HepG2 (cell line): ENCODE measurements around the gene RAB5A. TPM values are rescaled to one million over a fixed set of nuclear protein-coding genes. Genes with fewer than 3 reads are reported as not detected.

Source experiments
- ATAC-seq: fragments of 200-7000 bp; cut with Tn5 transposase; 3 replicates; pipeline ENCODE4 v1.9.1; 2020; ENCODE audit warnings: mild to moderate bottlenecking, moderate library complexity
- BruUV-seq: library from RNA; stranded (reverse); fragments of 400-500 nt; replicated peaks from 2 replicates; lab custom pipeline; 2021; lab: Mats Ljungman, UMichigan
- CTCF ChIA-PET: fragments of 300-600 bp; formaldehyde crosslinking; extraction: SDS; loops from one replicate; lab custom pipeline; 2021; ENCODE audit warnings: low total read pairs, inconsistent platforms, low intra/inter-chr PET ratio; lab: Yijun Ruan, JAX
- POLR2A ChIA-PET: fragments of 350-600 bp; sonication (Branson Sonifier 250); formaldehyde crosslinking; loops from one replicate; lab custom pipeline; 2020; ENCODE audit warnings: antibody characterized with exemption, inconsistent platforms; lab: Yijun Ruan, JAX
- DNase-seq: peaks from one replicate; pipeline ENCODE4 v3.0.0-alpha.2; 2015; ENCODE audit warnings: low spot score
- FAIRE-seq: peaks from 3 replicates; lab custom pipeline; 2011; peaks lifted over from hg19 to GRCh38; lab: Jason Lieb, UNC
- H2AFZ ChIP-seq: one replicate; pipeline ENCODE4 v1.6.1; 2011; ENCODE audit warnings: low read length, inconsistent platforms
- H3K27ac ChIP-seq: fragments of 300-600 bp; 3 replicates; pipeline ENCODE4 v1.8.0; 2011; ENCODE audit warnings: mixed run types, mild to moderate bottlenecking, mixed read lengths, low read length, inconsistent platforms; ENCODE audit not compliant: insufficient read depth; ENCODE audit errors: extremely low read length
- H3K27me3 ChIP-seq, 2 experiments: fragments of 200-600 bp in 1 of 2; 2 replicates in 1 of 2; 3 replicates in 1 of 2; pipeline versions ENCODE4 v1.6.0 to v1.8.0; 2011; ENCODE audit warnings: low read length in 2 of 2, mild to moderate bottlenecking in 2 of 2, moderate library complexity in 2 of 2, inconsistent platforms in 1 of 2; ENCODE audit not compliant: insufficient read depth in 2 of 2, control insufficient read depth in 1 of 2
- H3K36me3 ChIP-seq, 2 experiments: fragments of 200-600 bp in 1 of 2; replicated peaks in 1 of 2; 2 replicates in 1 of 2; 3 replicates in 1 of 2; pipeline versions ENCODE4 v1.5.1 to v1.8.0; 2011; ENCODE audit warnings: low read length in 2 of 2, inconsistent platforms in 1 of 2; ENCODE audit not compliant: insufficient read depth in 2 of 2, control insufficient read depth in 1 of 2
- H3K4me1 ChIP-seq: 2 replicates; pipeline ENCODE4 v1.5.1; 2012; ENCODE audit warnings: low read length, inconsistent platforms; ENCODE audit not compliant: insufficient read depth
- H3K4me2 ChIP-seq: 2 replicates; pipeline ENCODE4 v1.6.0; 2011; ENCODE audit warnings: low read depth, low read length, inconsistent platforms
- H3K4me3 ChIP-seq, 3 experiments: fragments of 200-600 bp in 1 of 3; sonication (generic), shearing (Covaris generic) in 1 of 3; replicated peaks in 1 of 3; 2 replicates each; pipeline ENCODE4 v1.5.1; 2011 to 2016; ENCODE audit warnings: low read length in 3 of 3, inconsistent platforms in 2 of 3, low read depth in 2 of 3, mild to moderate bottlenecking in 2 of 3, control low read depth in 1 of 3, mixed read lengths in 1 of 3; ENCODE audit not compliant: insufficient read depth in 1 of 3
- H3K79me2 ChIP-seq: one replicate; pipeline ENCODE4 v1.6.1; 2011; ENCODE audit warnings: low read length, inconsistent platforms; ENCODE audit not compliant: insufficient read depth
- H3K9ac ChIP-seq: 2 replicates; pipeline ENCODE4 v1.6.0; 2011; ENCODE audit warnings: mild to moderate bottlenecking, low read depth, low read length, inconsistent platforms; ENCODE audit not compliant: insufficient read depth
- H3K9me3 ChIP-seq: 2 replicates; pipeline ENCODE4 v1.5.1; 2012; ENCODE audit warnings: mild to moderate bottlenecking, low read length
- H4K20me1 ChIP-seq: 2 replicates; pipeline ENCODE4 v1.6.0; 2011; ENCODE audit warnings: inconsistent platforms, mild to moderate bottlenecking, low read length, moderate library complexity; ENCODE audit not compliant: insufficient read depth
- ATF7 ChIP-seq, 2 experiments: fragments of 450-650 bp in 1 of 2; sonication (generic) in 1 of 2; formaldehyde crosslinking in 1 of 2; IDR thresholded peaks; 2 replicates each; pipeline versions ENCODE4 v1.4.0 to v1.6.1; 2016 to 2020; ENCODE audit warnings: antibody characterized with exemption in 1 of 2, mild to moderate bottlenecking in 1 of 2, missing genetic modification reagents in 1 of 2
- ERF ChIP-seq: IDR thresholded peaks from 2 replicates; pipeline ENCODE4 v1.6.1; 2018; ENCODE audit warnings: missing biosample characterization, missing genetic modification reagents
- HNF4A ChIP-seq: sonication (generic); formaldehyde crosslinking; IDR thresholded peaks from 2 replicates; pipeline ENCODE4 v1.4.0; 2020; ENCODE audit warnings: missing genetic modification reagents
- IKZF4 ChIP-seq: sonication (generic); formaldehyde crosslinking; IDR thresholded peaks from 2 replicates; pipeline ENCODE4 v1.5.1; 2020; ENCODE audit warnings: borderline replicate concordance, mild to moderate bottlenecking, low read depth, missing genetic modification reagents; ENCODE audit errors: not compliant biosample characterization
- PLRG1 ChIP-seq: fragments of 450-650 bp; conservative IDR thresholded peaks from 2 replicates; pipeline ENCODE4 v1.6.1; 2016
- ZNF160 ChIP-seq: sonication (generic); formaldehyde crosslinking; IDR thresholded peaks from 2 replicates; pipeline ENCODE4 v1.8.0; 2022; ENCODE audit warnings: mild to moderate bottlenecking, inconsistent platforms, missing genetic modification reagents
- ZNF605 ChIP-seq: sonication (generic); formaldehyde crosslinking; IDR thresholded peaks from 2 replicates; pipeline ENCODE4 v1.8.0; 2022; ENCODE audit warnings: mild to moderate bottlenecking, missing genetic modification reagents
- ZNF841 ChIP-seq: sonication (generic); formaldehyde crosslinking; IDR thresholded peaks from 2 replicates; pipeline ENCODE4 v1.8.1; 2023; ENCODE audit warnings: missing genetic modification reagents, borderline replicate concordance
- WGBS: methylation state at CpG from one replicate; pipeline ENCODE4 v1.1.6; 2017; ENCODE audit warnings: low lambda C conversion rate; 5-methylcytosine and 5-hydroxymethylcytosine counted together
- in situ Hi-C: cut with HindIII; loops from 2 replicates; pipeline ENCODE4 v1.10.0; 2017; ENCODE audit warnings: low pct_unique_long_range_greater_than_20kb; ENCODE audit not compliant: extremely low pct_ligation_motif_present
- intact Hi-C: fragments of 100-400 bp; cut with micrococcal nuclease; formaldehyde crosslinking; loops from one replicate; pipeline ENCODE4 v1.10.0; 2022; ENCODE audit not compliant: unreplicated experiment
- polyA plus RNA-seq, 8 experiments: library from polyadenylated mRNA; depleted of rRNA in 3 of 8; stranded (reverse) in 7 of 8; unstranded in 1 of 8; fragments of >200 nt; fragmentation: Illumina TruSeq in 4 of 8; extraction: Trizol in 4 of 8; gene quantifications; 2 replicates each; pipeline versions ENCODE4 v1.2.1 to v1.2.3, GENCODE V29; 2011 to 2016; ENCODE audit warnings: low read depth in 4 of 8, missing spikeins in 1 of 8, mixed read lengths in 1 of 8; ENCODE audit not compliant: insufficient read depth in 1 of 8
- total RNA-seq, 5 experiments: library from RNA; depleted of rRNA; stranded (reverse); fragments of >200 nt; fragmentation: Illumina TruSeq; extraction: Trizol; gene quantifications; 2 replicates each; pipeline ENCODE4 v1.2.3, GENCODE V29; 2016; ENCODE audit warnings: low read depth in 1 of 5

RAB5A gene
- total and polyA plus RNA-seq, 2 of the 13 experiments (the other 11 are each of a cell fraction or from before 2014, with no cell fraction given) = 16.0 to 27.1 TPM

DNA sequence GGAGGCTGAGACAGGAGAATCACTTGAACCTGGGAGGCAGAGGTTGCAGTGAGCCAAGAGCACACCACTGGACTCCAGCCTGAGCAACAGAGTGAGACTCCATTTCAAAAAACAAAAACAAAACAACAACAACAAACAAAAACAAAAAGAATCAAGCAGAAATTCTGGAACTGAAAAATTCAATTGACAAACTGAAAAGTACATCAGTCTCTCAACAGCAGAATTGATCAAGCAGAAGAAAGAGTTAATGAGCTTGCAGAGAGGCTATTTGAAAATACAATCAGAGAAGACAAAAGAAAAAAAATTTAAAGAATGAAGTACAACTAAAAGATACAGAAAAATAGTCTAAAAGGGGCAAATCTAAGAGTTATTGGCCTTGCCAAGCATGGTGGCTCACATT is 35.4 kb upstream of the RAB5A start:
- Histone ChIP-seq H3K36me3 (no peaks in the 10 kb centered on the region), H3K4me1 (no peaks in the 10 kb centered on the region), H3K79me2 (no peaks in the 10 kb centered on the region), H3K4me2 (no peak overlapping the region), H2AFZ (no peak overlapping the region), H3K9me3 (no peaks in the 10 kb centered on the region; the same call in 1 of the 2 replicates), H3K27me3 (no peaks in the 10 kb centered on the region), H3K4me3 (no peak overlapping the region), H3K27ac (no peak overlapping the region), H3K9ac (no peak overlapping the region), H4K20me1 (no peaks in the 10 kb centered on the region)
- TF ChIP-seq PLRG1 (no peak), ERF (CRISPR knock-in tag) (no peak), ZNF160 (CRISPR knock-in tag) (peak; percentile 72; the same call in 1 of the 2 replicates), ZNF841 (CRISPR knock-in tag) (no peak), ZNF605 (no peak), HNF4A (CRISPR knock-in tag) (no peak)
- FAIRE-seq (no peak), DNase-seq (no peak), ATAC-seq (no peak)
- no TSS peak for BruUV-seq
- intact Hi-C loops = no loop called here
- CTCF ChIA-PET = no interaction called here
- in situ Hi-C loops = no loop called here
- POLR2A ChIA-PET = no interaction called here

GRCh38 chr3:19917167-19917566 is 29.7 kb upstream of the RAB5A start:
- no TSS peak for BruUV-seq
- H3K9ac ChIP-seq = no peak overlapping the region
- ChIA-PET CTCF (no interaction called here), POLR2A (no interaction called here)
- intact Hi-C loops = no loop called here
- no peak overlapping the region for H3K4me2 ChIP-seq
- ATAC-seq = no peak
- H3K4me3 ChIP-seq = no peak overlapping the region
- no peaks in the 10 kb centered on the region for H3K27me3 ChIP-seq
- no peak overlapping the region for H2AFZ ChIP-seq
- FAIRE-seq = no peak
- H3K79me2 ChIP-seq = no peaks in the 10 kb centered on the region
- 0 out of 2 replicates have a peak, but pooled peaks have one; percentile 14 for TF ChIP-seq ATF7 (IDR thresholded peaks at IDR 0.05)
- TF ChIP-seq ATF7 (CRISPR knock-in tag; IDR thresholded peaks at IDR 0.05) = no peak
- no peak for TF ChIP-seq IKZF4 (CRISPR knock-in tag)
- no peak overlapping the region for H3K27ac ChIP-seq
- no peaks in the 10 kb centered on the region; the same call in 1 of the 2 replicates for H3K9me3 ChIP-seq
- no peaks in the 10 kb centered on the region for H3K36me3 ChIP-seq
- in situ Hi-C loops = no loop called here
- no peaks in the 10 kb centered on the region for H4K20me1 ChIP-seq
- no peak for DNase-seq
- 44% methylated on average over 1 of the region's 1 CpG for WGBS
- H3K4me1 ChIP-seq = no peaks in the 10 kb centered on the region
